GM12878 (cell line): Measurements from ENCODE around the gene FOSL1. TPM values are rescaled to one million over a fixed set of nuclear protein-coding genes. Genes with fewer than 3 reads are reported as not detected.

Source experiments
- ATAC-seq: fragments of 200-7000 bp; cut with Tn5 transposase; 3 replicates; pipeline ENCODE4 v1.9.1; 2020; ENCODE audit warnings: mild to moderate bottlenecking, moderate library complexity
- BruUV-seq: library from RNA; stranded (reverse); fragments of 400-500 nt; replicated peaks from 2 replicates; lab custom pipeline; 2021; lab: Mats Ljungman, UMichigan
- CTCF ChIA-PET: fragments of 300-600 bp; sonication (Branson Sonifier 250); formaldehyde crosslinking; extraction: SDS; loops from one replicate; lab custom pipeline; 2021; ENCODE audit warnings: inconsistent platforms; lab: Yijun Ruan, JAX
- POLR2A ChIA-PET: fragments of 350-600 bp; formaldehyde crosslinking; extraction: SDS; loops from one replicate; lab custom pipeline; 2021; ENCODE audit warnings: inconsistent platforms; lab: Charles Lee
- RAD21 ChIA-PET: fragments of 300-600 bp; sonication (Branson Sonifier 250); formaldehyde crosslinking; loops from one replicate; lab custom pipeline; 2023; ENCODE audit warnings: antibody characterized with exemption; ENCODE audit not compliant: unreplicated experiment; lab: Charles Lee
- SMC1A ChIA-PET: fragments of 300-600 bp; sonication (Branson Sonifier 250); formaldehyde crosslinking; loops from one replicate; lab custom pipeline; 2023; ENCODE audit not compliant: unreplicated experiment, uncharacterized antibody; lab: Charles Lee
- DNase-seq: peaks from one replicate; pipeline ENCODE4 v3.0.0-alpha.2; 2011; ENCODE audit warnings: low read depth, low spot score
- FAIRE-seq: peaks from 3 replicates; lab custom pipeline; 2011; peaks lifted over from hg19 to GRCh38; lab: Jason Lieb, UNC
- H2AFZ ChIP-seq: 2 replicates; pipeline ENCODE4 v1.6.0; 2011; ENCODE audit warnings: low read depth, low read length, control low read depth; ENCODE audit not compliant: control insufficient read depth
- H3K27ac ChIP-seq: 2 replicates; pipeline ENCODE4 v1.5.1; 2011; ENCODE audit warnings: control low read depth; ENCODE audit not compliant: control insufficient read depth, insufficient read depth
- H3K27me3 ChIP-seq, 2 experiments: replicated peaks in 1 of 2; 2 replicates each; pipeline versions ENCODE4 v1.6.0 to v1.6.1; 2011; ENCODE audit warnings: low read length in 1 of 2; ENCODE audit not compliant: control insufficient read depth in 2 of 2, insufficient read depth in 2 of 2
- H3K36me3 ChIP-seq, 2 experiments: 2 replicates each; pipeline ENCODE4 v1.5.1; 2011; ENCODE audit warnings: low read length in 1 of 2; ENCODE audit not compliant: control insufficient read depth in 2 of 2, insufficient read depth in 2 of 2
- H3K4me1 ChIP-seq: 2 replicates; pipeline ENCODE4 v1.6.1; 2011; ENCODE audit warnings: mild to moderate bottlenecking, low read length, moderate library complexity, mixed read lengths; ENCODE audit not compliant: control insufficient read depth, insufficient read depth
- H3K4me2 ChIP-seq: 2 replicates; pipeline ENCODE4 v1.6.0; 2011; ENCODE audit warnings: control low read depth; ENCODE audit not compliant: control insufficient read depth, insufficient read depth
- H3K4me3 ChIP-seq: fragments of 200-600 bp; sonication (generic); 2 replicates; pipeline ENCODE4 v1.5.1; 2016
- H3K79me2 ChIP-seq: 2 replicates; pipeline ENCODE4 v1.6.0; 2011; ENCODE audit warnings: low read length; ENCODE audit not compliant: control insufficient read depth, insufficient read depth
- H3K9ac ChIP-seq: 2 replicates; pipeline ENCODE4 v1.8.0; 2011; ENCODE audit warnings: low read length, control low read depth, mixed read lengths; ENCODE audit not compliant: control insufficient read depth, insufficient read depth
- H3K9me3 ChIP-seq: replicated peaks from 3 replicates; pipeline ENCODE4 v1.5.1; 2011; ENCODE audit warnings: mild to moderate bottlenecking, low read length; ENCODE audit not compliant: control insufficient read depth, insufficient read depth
- H4K20me1 ChIP-seq: 2 replicates; pipeline ENCODE4 v1.6.0; 2011; ENCODE audit not compliant: control insufficient read depth, insufficient read depth
- HDAC6 ChIP-seq: fragments of 200-600 bp; sonication (generic); IDR thresholded peaks from one replicate; pipeline ENCODE4 v1.8.0; 2017; ENCODE audit warnings: antibody characterized with exemption; ENCODE audit not compliant: unreplicated experiment
- IKZF2 ChIP-seq, 2 experiments: fragments of 450-650 bp; IDR thresholded peaks; 2 replicates each; pipeline ENCODE4 v1.6.1; 2017; ENCODE audit warnings: mild to moderate bottlenecking in 2 of 2, moderate library complexity in 2 of 2
- JUNB ChIP-seq: IDR thresholded peaks from 2 replicates; pipeline ENCODE4 v1.6.1; 2016; ENCODE audit warnings: antibody characterized with exemption, mild to moderate bottlenecking
- KDM1A ChIP-seq: fragments of 200-600 bp; sonication (generic); IDR thresholded peaks from 2 replicates; pipeline ENCODE4 v1.6.1; 2016; ENCODE audit warnings: borderline replicate concordance
- MXI1 ChIP-seq: fragments of 150-350 bp; IDR thresholded peaks from 2 replicates; pipeline ENCODE4 v1.6.1; 2011; ENCODE audit warnings: low read depth, mild to moderate bottlenecking, inconsistent platforms, low read length, improper control_type of control experiment
- MYB ChIP-seq: fragments of 150-350 bp; IDR thresholded peaks from 2 replicates; pipeline ENCODE4 v1.6.1; 2014; ENCODE audit warnings: mild to moderate bottlenecking, low read depth, low read length, borderline replicate concordance
- SP1 ChIP-seq: IDR thresholded peaks from one replicate; pipeline ENCODE4 v1.6.1; 2011; ENCODE audit warnings: low read depth, low read length
- TARDBP ChIP-seq: IDR thresholded peaks from 2 replicates; pipeline ENCODE4 v1.6.1; 2016; ENCODE audit warnings: borderline replicate concordance
- TBL1XR1 ChIP-seq: IDR thresholded peaks from 2 replicates; pipeline ENCODE4 v1.6.1; 2012; ENCODE audit warnings: low read depth, low read length, improper control_type of control experiment
- WGBS: methylation state at CpG from one replicate; pipeline ENCODE4 v1.1.6; 2016; ENCODE audit warnings: low lambda C conversion rate; ENCODE audit not compliant: insufficient replicate concordance, insufficient coverage; ENCODE audit errors: missing lambda C conversion rate; 5-methylcytosine and 5-hydroxymethylcytosine counted together
- in situ Hi-C: fragments of 300-500 bp; cut with MboI; formaldehyde crosslinking; loops from 9 replicates; pipeline ENCODE4 v1.14.3; 2018; ENCODE audit warnings: mixed read lengths
- intact Hi-C: fragments of 100-400 bp; cut with micrococcal nuclease; formaldehyde crosslinking; loops from one replicate; pipeline ENCODE4 v1.14.2; 2022; ENCODE audit not compliant: unreplicated experiment
- polyA plus RNA-seq, 11 experiments: library from polyadenylated mRNA; depleted of rRNA in 4 of 11; unstranded in 6 of 11; stranded (reverse) in 5 of 11; fragments of >200 nt; fragmentation: Nextera tagmentation in 4 of 11; fragmentation: Illumina TruSeq in 1 of 11; extraction: Ambion mirVana in 4 of 11; extraction: Trizol in 1 of 11; gene quantifications; 1 replicate in 1 of 11; 2 replicates in 10 of 11; pipeline versions ENCODE4 v1.2.1 to v1.2.3, GENCODE V29; 2011 to 2016; ENCODE audit warnings: inconsistent platforms in 2 of 11, missing spikeins in 2 of 11, low read depth in 1 of 11
- total RNA-seq, 4 experiments: library from RNA; depleted of rRNA in 3 of 4; stranded (reverse); fragments of >200 nt in 3 of 4; fragmentation: Illumina TruSeq in 1 of 4; extraction: Trizol in 1 of 4; gene quantifications; 2 replicates each; pipeline versions ENCODE4 v1.2.1 to v1.2.3, GENCODE V29; 2013 to 2021
- TF ChIP-seq, protein P1 (sequence below): IDR thresholded peaks from 2 replicates; pipeline ENCODE4 v1.6.1; 2011; ENCODE audit warnings: low read depth, mild to moderate bottlenecking, low read length, moderate library complexity, borderline replicate concordance; ENCODE audit errors: extremely low read depth
- TF ChIP-seq, protein P2 (sequence below): fragments of 450-650 bp; formaldehyde crosslinking; IDR thresholded peaks from 2 replicates; pipeline ENCODE4 v1.4.0; 2020; ENCODE audit warnings: mild to moderate bottlenecking, moderate library complexity
- TF ChIP-seq, protein P3 (sequence below): fragments of 450-650 bp; IDR thresholded peaks from 2 replicates; pipeline ENCODE4 v1.6.1; 2017; ENCODE audit warnings: borderline replicate concordance
- TF ChIP-seq, protein P4 (sequence below): fragments of 450-650 bp; IDR thresholded peaks from 2 replicates; pipeline ENCODE4 v1.6.1; 2017; ENCODE audit warnings: low read depth, mild to moderate bottlenecking, moderate library complexity

FOSL1 gene
- total and polyA plus RNA-seq, 10 of the 15 experiments (the other 5 are each of a cell fraction or from before 2014, with no cell fraction given): 0.82 to 5.4 (median 2.1) TPM

DNA sequence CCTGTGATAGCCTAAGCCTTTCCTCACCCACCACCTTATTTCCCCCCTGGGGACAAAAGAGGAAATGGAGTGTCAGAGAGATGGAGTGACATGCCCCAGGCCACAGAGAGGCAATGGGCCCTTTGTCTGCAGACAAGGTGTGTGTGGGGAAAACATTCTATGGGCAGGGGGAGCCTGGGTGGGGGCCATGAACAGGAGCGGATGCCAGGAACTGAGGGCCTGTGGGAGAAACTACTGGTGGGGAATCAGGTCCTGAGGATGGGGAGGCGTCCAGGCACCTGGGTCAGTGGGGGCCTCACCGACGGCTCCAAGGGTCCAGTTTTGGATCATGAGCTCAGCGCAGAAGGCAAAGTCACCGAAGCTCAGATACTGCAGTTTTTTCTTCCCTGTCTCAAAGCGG lies 15.0 kb downstream of the FOSL1 start:
- no peak overlapping the region for H3K4me2 ChIP-seq
- no peak overlapping the region for H3K27ac ChIP-seq
- FAIRE-seq (no peak), DNase-seq (no peak)
- BruUV-seq: no TSS peak
- peaks cover 12 to 25% of the 10 kb centered on the region in 2 experiments for H3K36me3 ChIP-seq
- H3K79me2 ChIP-seq: peaks cover 20% of the 10 kb centered on the region
- intact Hi-C loops: no loop called here
- H3K9ac ChIP-seq: no peak overlapping the region
- TF ChIP-seq MXI1: no peak
- TF ChIP-seq, protein P1, sequence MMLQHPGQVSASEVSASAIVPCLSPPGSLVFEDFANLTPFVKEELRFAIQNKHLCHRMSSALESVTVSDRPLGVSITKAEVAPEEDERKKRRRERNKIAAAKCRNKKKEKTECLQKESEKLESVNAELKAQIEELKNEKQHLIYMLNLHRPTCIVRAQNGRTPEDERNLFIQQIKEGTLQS: no peak
- TF ChIP-seq MYB: no peak
- TF ChIP-seq TARDBP: no peak
- TF ChIP-seq, protein P2, sequence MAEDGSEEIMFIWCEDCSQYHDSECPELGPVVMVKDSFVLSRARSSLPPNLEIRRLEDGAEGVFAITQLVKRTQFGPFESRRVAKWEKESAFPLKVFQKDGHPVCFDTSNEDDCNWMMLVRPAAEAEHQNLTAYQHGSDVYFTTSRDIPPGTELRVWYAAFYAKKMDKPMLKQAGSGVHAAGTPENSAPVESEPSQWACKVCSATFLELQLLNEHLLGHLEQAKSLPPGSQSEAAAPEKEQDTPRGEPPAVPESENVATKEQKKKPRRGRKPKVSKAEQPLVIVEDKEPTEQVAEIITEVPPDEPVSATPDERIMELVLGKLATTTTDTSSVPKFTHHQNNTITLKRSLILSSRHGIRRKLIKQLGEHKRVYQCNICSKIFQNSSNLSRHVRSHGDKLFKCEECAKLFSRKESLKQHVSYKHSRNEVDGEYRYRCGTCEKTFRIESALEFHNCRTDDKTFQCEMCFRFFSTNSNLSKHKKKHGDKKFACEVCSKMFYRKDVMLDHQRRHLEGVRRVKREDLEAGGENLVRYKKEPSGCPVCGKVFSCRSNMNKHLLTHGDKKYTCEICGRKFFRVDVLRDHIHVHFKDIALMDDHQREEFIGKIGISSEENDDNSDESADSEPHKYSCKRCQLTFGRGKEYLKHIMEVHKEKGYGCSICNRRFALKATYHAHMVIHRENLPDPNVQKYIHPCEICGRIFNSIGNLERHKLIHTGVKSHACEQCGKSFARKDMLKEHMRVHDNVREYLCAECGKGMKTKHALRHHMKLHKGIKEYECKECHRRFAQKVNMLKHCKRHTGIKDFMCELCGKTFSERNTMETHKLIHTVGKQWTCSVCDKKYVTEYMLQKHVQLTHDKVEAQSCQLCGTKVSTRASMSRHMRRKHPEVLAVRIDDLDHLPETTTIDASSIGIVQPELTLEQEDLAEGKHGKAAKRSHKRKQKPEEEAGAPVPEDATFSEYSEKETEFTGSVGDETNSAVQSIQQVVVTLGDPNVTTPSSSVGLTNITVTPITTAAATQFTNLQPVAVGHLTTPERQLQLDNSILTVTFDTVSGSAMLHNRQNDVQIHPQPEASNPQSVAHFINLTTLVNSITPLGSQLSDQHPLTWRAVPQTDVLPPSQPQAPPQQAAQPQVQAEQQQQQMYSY (CRISPR knock-in tag): no peak
- TF ChIP-seq SP1: no peak
- TF ChIP-seq JUNB: no peak
- TF ChIP-seq TBL1XR1: no peak
- TF ChIP-seq, protein P3, sequence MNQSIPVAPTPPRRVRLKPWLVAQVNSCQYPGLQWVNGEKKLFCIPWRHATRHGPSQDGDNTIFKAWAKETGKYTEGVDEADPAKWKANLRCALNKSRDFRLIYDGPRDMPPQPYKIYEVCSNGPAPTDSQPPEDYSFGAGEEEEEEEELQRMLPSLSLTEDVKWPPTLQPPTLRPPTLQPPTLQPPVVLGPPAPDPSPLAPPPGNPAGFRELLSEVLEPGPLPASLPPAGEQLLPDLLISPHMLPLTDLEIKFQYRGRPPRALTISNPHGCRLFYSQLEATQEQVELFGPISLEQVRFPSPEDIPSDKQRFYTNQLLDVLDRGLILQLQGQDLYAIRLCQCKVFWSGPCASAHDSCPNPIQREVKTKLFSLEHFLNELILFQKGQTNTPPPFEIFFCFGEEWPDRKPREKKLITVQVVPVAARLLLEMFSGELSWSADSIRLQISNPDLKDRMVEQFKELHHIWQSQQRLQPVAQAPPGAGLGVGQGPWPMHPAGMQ: no peak
- TF ChIP-seq HDAC6: no peak
- TF ChIP-seq, protein P4, sequence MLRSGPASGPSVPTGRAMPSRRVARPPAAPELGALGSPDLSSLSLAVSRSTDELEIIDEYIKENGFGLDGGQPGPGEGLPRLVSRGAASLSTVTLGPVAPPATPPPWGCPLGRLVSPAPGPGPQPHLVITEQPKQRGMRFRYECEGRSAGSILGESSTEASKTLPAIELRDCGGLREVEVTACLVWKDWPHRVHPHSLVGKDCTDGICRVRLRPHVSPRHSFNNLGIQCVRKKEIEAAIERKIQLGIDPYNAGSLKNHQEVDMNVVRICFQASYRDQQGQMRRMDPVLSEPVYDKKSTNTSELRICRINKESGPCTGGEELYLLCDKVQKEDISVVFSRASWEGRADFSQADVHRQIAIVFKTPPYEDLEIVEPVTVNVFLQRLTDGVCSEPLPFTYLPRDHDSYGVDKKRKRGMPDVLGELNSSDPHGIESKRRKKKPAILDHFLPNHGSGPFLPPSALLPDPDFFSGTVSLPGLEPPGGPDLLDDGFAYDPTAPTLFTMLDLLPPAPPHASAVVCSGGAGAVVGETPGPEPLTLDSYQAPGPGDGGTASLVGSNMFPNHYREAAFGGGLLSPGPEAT: no peak
- TF ChIP-seq IKZF2 (IDR thresholded peaks at IDR 0.05): no peak
- TF ChIP-seq KDM1A: no peak
- TF ChIP-seq, all 136 proteins: peak for 0
- no peak overlapping the region for H3K4me3 ChIP-seq
- ATAC-seq: no peak
- H4K20me1 ChIP-seq: no peaks in the 10 kb centered on the region
- H3K27me3 ChIP-seq: no peaks in the 10 kb centered on the region
- H2AFZ ChIP-seq: no peak overlapping the region
- H3K9me3 ChIP-seq: no peaks in the 10 kb centered on the region
- 85% methylated on average over 7 of the region's 7 CpGs for WGBS
- CTCF ChIA-PET: interaction anchor here (0.6 to 11.0 kb wide), 55 partner anchors 8 to 373 kb away, joined by 3 to 167 read pairs (median 5); partner anchors contain the start of genes AP5B1, CFL1, EFEMP2 and FOSL1
- RAD21 ChIA-PET: interaction anchor here (0.9 to 4.1 kb wide), 22 partner anchors 9 to 315 kb away, joined by 3 to 40 read pairs (median 6); partner anchors contain the start of genes KAT5 and MUS81
- SMC1A ChIA-PET: interaction anchor here (0.9 to 2.7 kb wide), 18 partner anchors 8 to 250 kb away, joined by 3 to 28 read pairs (median 6); partner anchors contain the start of genes KAT5 and MUS81
- peaks cover 28% of the 10 kb centered on the region for H3K4me1 ChIP-seq
- POLR2A ChIA-PET: interaction anchor here (0.7 to 4.0 kb wide), 5 partner anchors 11 to 77 kb away, joined by 3 to 33 read pairs (median 5); partner anchors contain the start of genes CFL1 and MUS81
- in situ Hi-C loops: no loop called here
